Right cardiac atrium (tissue), 5 donors: ENCODE measurements around the gene OR5D14. TPM values are rescaled to one million over a fixed set of nuclear protein-coding genes. Genes with fewer than 3 reads are reported as not detected.

Source experiments
- ATAC-seq, 2 donors: fragments of 200-7000 bp; cut with Tn5 transposase; one replicate each; pipeline versions ENCODE4 v1.8.0 to v1.9.1; 2020; ENCODE audit warnings: moderate library complexity in 2 of 2, mild to moderate bottlenecking in 1 of 2
- DNase-seq, 3 donors: peaks; one replicate each; pipeline ENCODE4 v3.0.0-alpha.2; 2020
- H3K27ac ChIP-seq: one replicate; pipeline ENCODE4 v1.5.1; 2013; ENCODE audit warnings: mild to moderate bottlenecking, low read length, control low read depth, moderate library complexity
- H3K27me3 ChIP-seq: one replicate; pipeline ENCODE4 v1.6.1; 2013; ENCODE audit not compliant: control insufficient read depth, insufficient read depth
- H3K4me1 ChIP-seq: one replicate; pipeline ENCODE4 v1.6.1; 2013; ENCODE audit warnings: low read length; ENCODE audit not compliant: control insufficient read depth, insufficient read depth
- H3K4me3 ChIP-seq: one replicate; pipeline ENCODE4 v1.5.1; 2013; ENCODE audit warnings: low read length, control low read depth
- H3K9me3 ChIP-seq: one replicate; pipeline ENCODE4 v1.6.1; 2013; ENCODE audit warnings: low read length; ENCODE audit not compliant: control insufficient read depth
- WGBS: extraction: QIAGEN DNeasy Blood & Tissue Kit; methylation state at CpG from one replicate; pipeline ENCODE4 v1.1.7; 2013; 5-methylcytosine and 5-hydroxymethylcytosine counted together
- intact Hi-C, 4 donors: fragments of 100-400 bp; cut with DNase I; formaldehyde crosslinking; loops; one replicate each; pipeline versions ENCODE4 v1.11.0 to v1.14.0; 2022 to 2023
- long read RNA-seq, 4 donors: library from polyadenylated mRNA; unstranded; transcript quantifications; one replicate each; pipeline ENCODE4 v2.0.0, GENCODE V29; 2020 to 2021
- polyA plus RNA-seq: library from polyadenylated mRNA; stranded (reverse); fragments of 200-250 nt; gene quantifications from one replicate; pipeline ENCODE4 v1.2.3, GENCODE V29; 2013
- total RNA-seq, 4 donors: library from RNA; stranded (reverse); fragmentation: NEBNext Ultra II Directional; extraction: Animal tissue kit (Norgen Biotek cat#: 25700); gene quantifications; one replicate each; pipeline ENCODE4 v1.2.1, GENCODE V29; 2021
- donor health status: healthy with polysubstance abuse.
- donor health status: DM: no; HTN: yes; CAD: no.
- donor health status: DM: no; HTN: no; CAD: no.
- donor health status: DM: no; HTN: yes; CAD: no; lungs with severe emphysema.
- donor health status: DM: yes; HTN: yes; CAD: no.

Gene OR5D14
- total RNA-seq (not detected), polyA plus RNA-seq (not detected)
- long read RNA-seq, donor 1: 0 reads
- long read RNA-seq, donor 2: 0 reads
- long read RNA-seq, donor 3: 0 reads
- long read RNA-seq, donor 4: 0 reads

GRCh38 chr11:55795256-55795655 is at the start of gene OR5D14:
Gene OR5D14, plus strand, starts transcription at chr11:55795556. Its CDS starts 0 bp downstream, at chr11:55795556.
- no peak for DNase-seq
- no peak for ATAC-seq
- Histone ChIP-seq H3K27ac (no peak within 1 kb of the TSS), H3K4me1 (no peaks in the 10 kb centered on the region), H3K9me3 (no peaks in the 10 kb centered on the region), H3K4me3 (no peak within 1 kb of the TSS), H3K27me3 (no peaks in the 10 kb centered on the region)
- intact Hi-C loops: no loop called here

GRCh38 chr11:55773138-55773537 is 22.2 kb upstream of the OR5D14 start, which contains the start of gene OR5D13:
Gene OR5D13, plus strand, starts transcription at chr11:55773438. Its CDS starts 0 bp downstream, at chr11:55773438.
- Histone ChIP-seq H3K27ac (no peak within 1 kb of the TSS), H3K4me1 (no peaks in the 10 kb centered on the region), H3K27me3 (no peaks in the 10 kb centered on the region), H3K4me3 (no peak within 1 kb of the TSS), H3K9me3 (no peaks in the 10 kb centered on the region)
- DNase-seq (no peak), ATAC-seq (no peak)
- intact Hi-C loops: no loop called here

- DNase-seq (no peak), ATAC-seq (no peak)
- no peak overlapping the region for H3K27ac ChIP-seq
- H3K27me3 ChIP-seq: no peaks in the 10 kb centered on the region
- no peak overlapping the region for H3K4me3 ChIP-seq
- 79% methylated on average over 1 of the region's 1 CpG for WGBS
- H3K9me3 ChIP-seq: no peaks in the 10 kb centered on the region
- H3K4me1 ChIP-seq: no peaks in the 10 kb centered on the region
- intact Hi-C loops: no loop called here
Observed at GRCh38 chr11:55791606-55792005, 3.8 kb upstream of the OR5D14 start.

GRCh38 chr11:55793321-55793720 is 2.0 kb upstream of the OR5D14 start:
- ATAC-seq (no peak), DNase-seq (no peak)
- H3K27me3 ChIP-seq: no peaks in the 10 kb centered on the region
- intact Hi-C loops: no loop called here
- H3K9me3 ChIP-seq: no peaks in the 10 kb centered on the region
- H3K4me1 ChIP-seq: no peaks in the 10 kb centered on the region
- no peak overlapping the region for H3K27ac ChIP-seq
- no peak overlapping the region for H3K4me3 ChIP-seq
- WGBS: 36% methylated on average over 2 of the region's 2 CpGs

- WGBS: 86% methylated on average over 1 of the region's 1 CpG
- Histone ChIP-seq H3K27me3 (no peaks in the 10 kb centered on the region), H3K9me3 (no peaks in the 10 kb centered on the region), H3K4me3 (no peak overlapping the region), H3K27ac (no peak overlapping the region), H3K4me1 (no peaks in the 10 kb centered on the region)
- no peak for ATAC-seq
- no peak for DNase-seq
- intact Hi-C loops: no loop called here
Observed at GRCh38 chr11:55806248-55806647, 10.9 kb downstream of the OR5D14 start.

GRCh38 chr11:55811067-55811466 is 15.7 kb downstream of the OR5D14 start, which contains the start of gene OR5L1:
Gene OR5L1, plus strand, starts transcription at chr11:55811367. Its CDS starts 100 bp downstream, at chr11:55811467.
- no peak for ATAC-seq
- intact Hi-C loops: no loop called here
- no peaks in the 10 kb centered on the region for H3K9me3 ChIP-seq
- 92% methylated on average over 1 of the region's 1 CpG for WGBS
- no peak for DNase-seq
- no peaks in the 10 kb centered on the region for H3K27me3 ChIP-seq
- no peak within 1 kb of the TSS for H3K27ac ChIP-seq
- H3K4me3 ChIP-seq: no peak within 1 kb of the TSS
- H3K4me1 ChIP-seq: no peaks in the 10 kb centered on the region

- intact Hi-C loops: no loop called here
- DNase-seq (no peak), ATAC-seq (no peak)
- Histone ChIP-seq H3K4me1 (no peaks in the 10 kb centered on the region), H3K27ac (no peak within 1 kb of the TSS), H3K4me3 (no peak within 1 kb of the TSS), H3K27me3 (no peaks in the 10 kb centered on the region), H3K9me3 (no peaks in the 10 kb centered on the region)
- WGBS: 80% methylated on average over 5 of the region's 5 CpGs
Observed at GRCh38 chr11:55819330-55819729, 24.0 kb downstream of the OR5D14 start, which contains the start of gene OR5D18. Gene OR5D18, plus strand, starts transcription at chr11:55819630. Its CDS starts 0 bp downstream, at chr11:55819630.

- no peaks in the 10 kb centered on the region for H3K27me3 ChIP-seq
- H3K4me1 ChIP-seq: no peaks in the 10 kb centered on the region
- no peak within 1 kb of the TSS for H3K27ac ChIP-seq
- intact Hi-C loops: no loop called here
- H3K9me3 ChIP-seq: no peaks in the 10 kb centered on the region
- no peak within 1 kb of the TSS for H3K4me3 ChIP-seq
- DNase-seq: no peak
- no peak for ATAC-seq
Observed at GRCh38 chr11:55826919-55827318, 31.6 kb downstream of the OR5D14 start, which contains the start of gene OR5L2. Gene OR5L2, plus strand, starts transcription at chr11:55827219. Its CDS starts 0 bp downstream, at chr11:55827219.

- WGBS: 29% methylated on average over 3 of the region's 3 CpGs
- intact Hi-C loops: no loop called here
- H3K4me1 ChIP-seq: no peaks in the 10 kb centered on the region
- H3K9me3 ChIP-seq: no peaks in the 10 kb centered on the region
- no peak within 1 kb of the TSS for H3K4me3 ChIP-seq
- no peak for ATAC-seq
- H3K27ac ChIP-seq: no peak within 1 kb of the TSS
- no peaks in the 10 kb centered on the region for H3K27me3 ChIP-seq
- no peak for DNase-seq
Observed at GRCh38 chr11:55838452-55838851, 43.1 kb downstream of the OR5D14 start, which contains the start of gene OR5D16. Gene OR5D16, plus strand, starts transcription at chr11:55838752. Its CDS starts 0 bp downstream, at chr11:55838752.

Other genes with a start within 250 kb of the OR5D14 start
- gene OR4C15, start 241.1 kb upstream of the OR5D14 start, total RNA-seq: not detected
- not detected for gene OR4C15, start 241.1 kb upstream of the OR5D14 start, polyA plus RNA-seq
- not detected for gene OR4C16, start 223.4 kb upstream of the OR5D14 start, total RNA-seq
- not detected for gene OR4C16, start 223.4 kb upstream of the OR5D14 start, polyA plus RNA-seq
- not detected for gene OR4C11, start 187.9 kb upstream of the OR5D14 start, total RNA-seq
- not detected for gene OR4C11, start 187.9 kb upstream of the OR5D14 start, polyA plus RNA-seq
- not detected for gene OR4P4, start 160.4 kb upstream of the OR5D14 start, total RNA-seq
- not detected for gene OR4P4, start 160.4 kb upstream of the OR5D14 start, polyA plus RNA-seq
- gene OR4S2, start 147.2 kb upstream of the OR5D14 start, total RNA-seq: not detected
- gene OR4S2, start 147.2 kb upstream of the OR5D14 start, polyA plus RNA-seq: not detected
- gene OR4C6, start 133.4 kb upstream of the OR5D14 start, total RNA-seq: not detected
- gene OR4C6, start 133.4 kb upstream of the OR5D14 start, polyA plus RNA-seq: not detected
- not detected for gene OR5D13, start 22.1 kb upstream of the OR5D14 start, total RNA-seq
- gene OR5D13, start 22.1 kb upstream of the OR5D14 start, polyA plus RNA-seq: not detected
- gene OR5L1, start 15.8 kb downstream of the OR5D14 start, total RNA-seq: not detected
- not detected for gene OR5L1, start 15.8 kb downstream of the OR5D14 start, polyA plus RNA-seq
- gene OR5D18, start 24.1 kb downstream of the OR5D14 start, total RNA-seq: not detected
- not detected for gene OR5D18, start 24.1 kb downstream of the OR5D14 start, polyA plus RNA-seq
- not detected for gene OR5L2, start 31.7 kb downstream of the OR5D14 start, total RNA-seq
- not detected for gene OR5L2, start 31.7 kb downstream of the OR5D14 start, polyA plus RNA-seq
- gene OR5D16, start 43.2 kb downstream of the OR5D14 start, total RNA-seq: not detected
- gene OR5D16, start 43.2 kb downstream of the OR5D14 start, polyA plus RNA-seq: not detected
- not detected for gene TRIM51, start 87.7 kb downstream of the OR5D14 start, total RNA-seq
- not detected for gene TRIM51, start 87.7 kb downstream of the OR5D14 start, polyA plus RNA-seq
- gene OR5W2, start 119.0 kb downstream of the OR5D14 start, total RNA-seq: not detected
- not detected for gene OR5W2, start 119.0 kb downstream of the OR5D14 start, polyA plus RNA-seq
- gene OR5I1, start 140.8 kb downstream of the OR5D14 start, total RNA-seq: not detected
- gene OR5I1, start 140.8 kb downstream of the OR5D14 start, polyA plus RNA-seq: not detected
- not detected for gene OR10AG1, start 174.4 kb downstream of the OR5D14 start, total RNA-seq
- not detected for gene OR10AG1, start 174.4 kb downstream of the OR5D14 start, polyA plus RNA-seq
- gene OR5F1, start 199.1 kb downstream of the OR5D14 start, total RNA-seq: not detected
- gene OR5F1, start 199.1 kb downstream of the OR5D14 start, polyA plus RNA-seq: not detected
- not detected for gene OR5AS1, start 232.1 kb downstream of the OR5D14 start, total RNA-seq
- gene OR5AS1, start 232.1 kb downstream of the OR5D14 start, polyA plus RNA-seq: not detected